Heart left ventricle (tissue), 16 donors: ENCODE measurements around the gene ZMIZ1. TPM values are rescaled to one million over a fixed set of nuclear protein-coding genes. Genes with fewer than 3 reads are reported as not detected.

ENCODE experiments used
- ATAC-seq, 4 donors: fragments of 200-7000 bp; cut with Tn5 transposase; one replicate each; pipeline ENCODE4 v1.9.1; 2020 to 2022; ENCODE audit warnings: moderate library complexity in 4 of 4, mild to moderate bottlenecking in 3 of 4, moderate number of reproducible peaks in 1 of 4
- DNase-seq, 5 donors: peaks; one replicate each; pipeline ENCODE4 v3.0.0-alpha.2; 2020
- H3K27ac ChIP-seq, 12 donors: fragments of 200-600 bp; sonication (generic) in 4 of 12; one replicate each; pipeline versions ENCODE4 v1.5.0 to v1.8.0; 2016 to 2022; ENCODE audit warnings: mild to moderate bottlenecking in 2 of 12
- H3K27me3 ChIP-seq, 9 donors: fragments of 200-600 bp; sonication (generic) in 2 of 9; one replicate each; pipeline versions ENCODE4 v1.5.1 to v1.8.0; 2016 to 2022; ENCODE audit warnings: mild to moderate bottlenecking in 3 of 9
- H3K36me3 ChIP-seq, 9 donors: fragments of 200-600 bp; sonication (generic) in 2 of 9; one replicate each; pipeline versions ENCODE4 v1.5.0 to v1.8.0; 2018 to 2022; ENCODE audit warnings: mild to moderate bottlenecking in 2 of 9
- H3K4me1 ChIP-seq, 12 donors: fragments of 200-600 bp; sonication (generic) in 4 of 12; one replicate each; pipeline versions ENCODE4 v1.5.0 to v1.8.0; 2016 to 2022; ENCODE audit warnings: mild to moderate bottlenecking in 3 of 12
- H3K4me3 ChIP-seq, 12 donors: fragments of 200-600 bp; sonication (generic) in 4 of 12; one replicate each; pipeline versions ENCODE4 v1.5.0 to v1.8.0; 2017 to 2022; ENCODE audit warnings: mild to moderate bottlenecking in 9 of 12, moderate library complexity in 4 of 12
- H3K9me3 ChIP-seq, 12 donors: fragments of 200-600 bp; sonication (generic) in 4 of 12; one replicate each; pipeline versions ENCODE4 v1.5.0 to v1.8.0; 2016 to 2022; ENCODE audit warnings: mild to moderate bottlenecking in 1 of 12
- CTCF ChIP-seq, 12 donors: fragments of 200-600 bp; sonication (generic) in 4 of 12; IDR thresholded peaks; one replicate each; pipeline versions ENCODE4 v1.5.0 to v1.8.0; 2018 to 2022; ENCODE audit warnings: antibody characterized with exemption in 12 of 12, mild to moderate bottlenecking in 5 of 12
- POLR2A ChIP-seq, 2 donors: fragments of 450-650 bp; IDR thresholded peaks; one replicate each; pipeline ENCODE4 v1.6.1; 2017; ENCODE audit warnings: antibody characterized with exemption in 2 of 2, mild to moderate bottlenecking in 2 of 2, moderate library complexity in 2 of 2
- WGBS, 4 donors: extraction: QIAGEN DNeasy Blood & Tissue Kit in 2 of 4; methylation state at CpG; one replicate each; pipeline versions ENCODE4 v1.1.5 to v1.1.7; 2013 to 2018; 5-methylcytosine and 5-hydroxymethylcytosine counted together
- intact Hi-C, 10 donors: fragments of 100-400 bp; cut with DNase I; formaldehyde crosslinking; loops; one replicate each; pipeline versions ENCODE4 v1.11.1 to v1.14.2; 2022
- polyA plus RNA-seq, 2 donors: library from polyadenylated mRNA; stranded (reverse); fragments of 200-250 nt; gene quantifications; one replicate each; pipeline ENCODE4 v1.2.3, GENCODE V29; 2013
- total RNA-seq, 9 donors: library from RNA; depleted of rRNA in 2 of 9; stranded (reverse); fragments of >200 nt in 2 of 9; fragmentation: NEBNext Ultra II Directional in 3 of 9; extraction: Animal tissue kit (Norgen Biotek cat#: 25700) in 3 of 9; gene quantifications; one replicate each; pipeline versions ENCODE4 v1.1.0 to v1.2.4, GENCODE V29; 2016 to 2023
- donor health status: ischemic (EF 13 %, LVEDD 7.1; RV severe dilation, severe dysfunction).
- donor health status: healthy with polysubstance abuse.
- donor health status: DM: no; HTN: yes; CAD: no.
- donor health status: DM: no; HTN: no; CAD: no.
- donor health status: ischemic (EF 25% LVEDD 6.9; RV normal size, moderate dysfunction).
- donor health status: ischemic (EF 25% LVEDD 5.7; RV mildly dilated, moderate dysfunction).
- donor health status: healthy.
- donor health status: DM: yes; HTN: yes; CAD: no.
- donor health status: ischemic (EF 35%, LVEDD 5.7; RV mildly dilated, moderate dysfunction).
- donor health status: nonischemic (EF 11% LVEDD 7.7; RV severe dilation, severe dysfunction).
- donor health status: DM: yes; HTN: yes; CAD: no.
- donor health status: PGD.
- donor health status: ischemic (EF 29% LVEDD 5.4; RV normal size, mild dysfunction).
- donor health status: nonischemic (EF 23%, LVEDD 6.1; RV moderate dilation, normal function).

ZMIZ1 gene
- total and polyA plus RNA-seq, 11 donors: 19.7 to 75.4 (median 49.2) TPM

- Histone ChIP-seq H3K9me3 (no peaks in the 10 kb centered on the region), H3K4me1 (peaks cover 61 to 100% (median 96%) of the 10 kb centered on the region in 12 donors), H3K4me3 (no peak overlapping the region), H3K36me3 (peaks cover 0 to 36% (median 23%) of the 10 kb centered on the region in 9 donors), H3K27ac (peak overlapping the region; percentile 11 to 97 (median 84)), H3K27me3 (no peaks in the 10 kb centered on the region)
- intact Hi-C loops: loop anchor here in 1 of 10 donors (2.0 kb wide), 1 partner anchor 62 kb away; no protein-coding TSS in a partner anchor
- no peak for TF ChIP-seq POLR2A (IDR thresholded peaks at IDR 0.05)
- TF ChIP-seq CTCF (IDR thresholded peaks at IDR 0.05): no peak
- DNase-seq: peak in 1 of 5 donors; percentile 24
- no peak for ATAC-seq
- 74 to 82% (median 76%) methylated on average over 15 of the region's 15 CpGs for WGBS, 4 donors
These were observed 72.1 kb downstream of the ZMIZ1 start for GRCh38 chr10:79140855-79141254.

- H3K27ac ChIP-seq: peak overlapping the region; percentile 11 to 97 (median 74)
- H3K4me1 ChIP-seq: peaks cover 60 to 100% (median 97%) of the 10 kb centered on the region in 12 donors
- DNase-seq: peak in 1 of 5 donors; percentile 72
- intact Hi-C loops: no loop called here
- ATAC-seq: no peak
- no peaks in the 10 kb centered on the region for H3K27me3 ChIP-seq
- 30 to 39% (median 33%) methylated on average over 10 of the region's 10 CpGs for WGBS, 4 donors
- H3K36me3 ChIP-seq: peaks cover 0 to 36% (median 23%) of the 10 kb centered on the region in 9 donors
- no peak overlapping the region for H3K4me3 ChIP-seq
- H3K9me3 ChIP-seq: no peaks in the 10 kb centered on the region
- TF ChIP-seq CTCF (IDR thresholded peaks at IDR 0.05) (no peak), POLR2A (IDR thresholded peaks at IDR 0.05) (no peak)
These were observed 73.3 kb downstream of the ZMIZ1 start for GRCh38 chr10:79142064-79142491.

- 70 to 83% (median 76%) methylated on average over 13 of the region's 13 CpGs for WGBS, 4 donors
- H3K27ac ChIP-seq: peak overlapping the region in 11 of 12 donors; percentile 20 to 97 (median 83)
- H3K4me1 ChIP-seq: peaks cover 57 to 100% (median 97%) of the 10 kb centered on the region in 12 donors
These were observed 74.0 kb downstream of the ZMIZ1 start for GRCh38 chr10:79142522-79143309.

More at GRCh38 chr10:79142522-79143309, 74.0 kb downstream of the ZMIZ1 start:
- TF ChIP-seq CTCF (IDR thresholded peaks at IDR 0.05) (peak in 2 of 12 donors; percentile 13 to 30), POLR2A (IDR thresholded peaks at IDR 0.05) (no peak)
- intact Hi-C loops: no loop called here
- no peaks in the 10 kb centered on the region for H3K27me3 ChIP-seq
- peaks cover 0 to 36% (median 23%) of the 10 kb centered on the region in 9 donors for H3K36me3 ChIP-seq
- H3K4me3 ChIP-seq: no peak overlapping the region
- H3K9me3 ChIP-seq: no peaks in the 10 kb centered on the region
- DNase-seq: no peak
- no peak for ATAC-seq
